Naive thymus-derived CD8-positive, alpha-beta T cell (primary cell): Measurements from ENCODE around the gene ZIC1. TPM values are rescaled to one million over a fixed set of nuclear protein-coding genes. Genes with fewer than 3 reads are reported as not detected.

Source experiments
- ATAC-seq, 2 donors: fragments of 150-1000 bp; cut with Tn5 transposase in 1 of 2; sonication (Bioruptor Pico), chemical (Tn5 transposase) in 1 of 2; 1 replicate in 1 of 2; 2 replicates in 1 of 2; pipeline ENCODE4 v1.10.0; 2021; ENCODE audit warnings: mild to moderate bottlenecking in 2 of 2, moderate library complexity in 2 of 2
- POLR2A ChIA-PET: fragments of 350-600 bp; sonication (Branson Sonifier 250); formaldehyde crosslinking; loops from one replicate; lab custom pipeline; 2021; ENCODE audit warnings: antibody characterized with exemption; lab: Charles Lee
- DNase-seq, 10 donors: peaks; one replicate each; pipeline versions ENCODE4 v3.0.0 to v3.0.0-alpha.2; 2020 to 2022
- H3K27ac Mint-ChIP-seq, 10 donors: one replicate each; pipeline ENCODE4 v1.8.0; 2020 to 2022; ENCODE audit warnings: mild to moderate bottlenecking in 10 of 10, mixed read lengths in 10 of 10, moderate library complexity in 4 of 10, inconsistent platforms in 1 of 10
- H3K27me3 Mint-ChIP-seq, 5 donors: one replicate each; pipeline ENCODE4 v1.8.0; 2021 to 2022; ENCODE audit warnings: mixed read lengths in 5 of 5
- H3K36me3 Mint-ChIP-seq, 3 donors: one replicate each; pipeline ENCODE4 v1.8.0; 2020 to 2022; ENCODE audit warnings: mixed read lengths in 3 of 3, mild to moderate bottlenecking in 2 of 3, inconsistent platforms in 1 of 3
- H3K4me1 Mint-ChIP-seq, 4 donors: one replicate each; pipeline ENCODE4 v1.8.0; 2021 to 2022; ENCODE audit warnings: mixed read lengths in 4 of 4
- H3K4me3 Mint-ChIP-seq, 10 donors: one replicate each; pipeline ENCODE4 v1.8.0; 2020 to 2022; ENCODE audit warnings: mild to moderate bottlenecking in 10 of 10, mixed read lengths in 10 of 10, moderate library complexity in 6 of 10, inconsistent platforms in 1 of 10
- H3K9me3 Mint-ChIP-seq, 9 donors: one replicate each; pipeline ENCODE4 v1.8.0; 2020 to 2022; ENCODE audit warnings: mixed read lengths in 9 of 9, mild to moderate bottlenecking in 3 of 9, inconsistent platforms in 1 of 9, moderate library complexity in 1 of 9
- polyA plus RNA-seq, 3 donors: library from polyadenylated mRNA; unstranded; fragments of 300-500 nt; fragmentation: Illumina TruSeq; gene quantifications; one replicate each; pipeline ENCODE4 v1.2.3, GENCODE V29; 2021
- total RNA-seq, 8 experiments: library from RNA in 2 of 8; stranded (reverse) in 2 of 8; gene quantifications; one replicate each; pipeline ENCODE4 v1.2.3 and lab custom pipeline; 2021 to 2026

Gene ZIC1
- total and polyA plus RNA-seq, 5 experiments from 2014 or later, result not detected

- Mint-ChIP-seq H3K4me3 (no peak overlapping the region), H3K9me3 (peaks cover 0 to 40% (median 14%) of the 10 kb centered on the region in 9 donors), H3K27ac (no peak overlapping the region), H3K36me3 (peaks cover 4 to 18% (median 13%) of the 10 kb centered on the region in 3 donors), H3K4me1 (peaks cover 0 to 10% (median 2%) of the 10 kb centered on the region in 4 donors), H3K27me3 (peaks cover 39 to 92% (median 76%) of the 10 kb centered on the region in 5 donors)
- POLR2A ChIA-PET, result no interaction called here
- DNase-seq, result no peak
- no peak for ATAC-seq
Observed at GRCh38 chr3:147401421-147401820, 7.7 kb upstream of the ZIC1 start.

GRCh38 chr3:147402159-147402558 is 7.0 kb upstream of the ZIC1 start:
- peaks cover 0 to 47% (median 14%) of the 10 kb centered on the region in 9 donors for H3K9me3 Mint-ChIP-seq
- ATAC-seq (no peak), DNase-seq (no peak)
- peaks cover 8 to 24% (median 10%) of the 10 kb centered on the region in 3 donors for H3K36me3 Mint-ChIP-seq
- peaks cover 0 to 7% (median 2%) of the 10 kb centered on the region in 4 donors for H3K4me1 Mint-ChIP-seq
- H3K27ac Mint-ChIP-seq, result no peak overlapping the region
- no peak overlapping the region for H3K4me3 Mint-ChIP-seq
- H3K27me3 Mint-ChIP-seq, result peaks cover 42 to 94% (median 81%) of the 10 kb centered on the region in 5 donors
- POLR2A ChIA-PET, result no interaction called here

GRCh38 chr3:147403511-147403910 is 5.7 kb upstream of the ZIC1 start:
- Mint-ChIP-seq H3K36me3 (peaks cover 6 to 30% (median 15%) of the 10 kb centered on the region in 3 donors), H3K4me3 (no peak overlapping the region), H3K27me3 (peaks cover 48 to 96% (median 79%) of the 10 kb centered on the region in 5 donors), H3K4me1 (peaks cover 2 to 8% (median 6%) of the 10 kb centered on the region in 4 donors), H3K9me3 (peaks cover 4 to 52% (median 25%) of the 10 kb centered on the region in 9 donors), H3K27ac (no peak overlapping the region)
- ATAC-seq (no peak), DNase-seq (no peak)
- POLR2A ChIA-PET, result no interaction called here

GRCh38 chr3:147404000-147404799 is 5.0 kb upstream of the ZIC1 start:
- Mint-ChIP-seq H3K9me3 (peaks cover 4 to 54% (median 26%) of the 10 kb centered on the region in 9 donors), H3K27ac (no peak overlapping the region), H3K27me3 (peaks cover 47 to 97% (median 80%) of the 10 kb centered on the region in 5 donors), H3K36me3 (peaks cover 9 to 30% (median 18%) of the 10 kb centered on the region in 3 donors), H3K4me3 (peak overlapping the region in 1 of 10 donors; percentile 22), H3K4me1 (peaks cover 2 to 14% (median 9%) of the 10 kb centered on the region in 4 donors)
- no peak for DNase-seq
- POLR2A ChIA-PET, result no interaction called here
- ATAC-seq, result no peak

- Mint-ChIP-seq H3K4me1 (peaks cover 2 to 17% (median 12%) of the 10 kb centered on the region in 4 donors), H3K27ac (no peak overlapping the region), H3K4me3 (no peak overlapping the region), H3K27me3 (peaks cover 44 to 96% (median 73%) of the 10 kb centered on the region in 5 donors), H3K9me3 (peaks cover 4 to 52% (median 26%) of the 10 kb centered on the region in 9 donors), H3K36me3 (peaks cover 11 to 27% (median 16%) of the 10 kb centered on the region in 3 donors)
- ATAC-seq, result no peak
- POLR2A ChIA-PET, result no interaction called here
- DNase-seq, result no peak
Observed at GRCh38 chr3:147404800-147405230, 4.3 kb upstream of the ZIC1 start.

- H3K36me3 Mint-ChIP-seq, result peaks cover 11 to 27% (median 16%) of the 10 kb centered on the region in 3 donors
- peaks cover 43 to 93% (median 70%) of the 10 kb centered on the region in 5 donors for H3K27me3 Mint-ChIP-seq
- H3K9me3 Mint-ChIP-seq, result peaks cover 4 to 52% (median 26%) of the 10 kb centered on the region in 9 donors
- peaks cover 2 to 17% (median 12%) of the 10 kb centered on the region in 4 donors for H3K4me1 Mint-ChIP-seq
- DNase-seq (no peak), ATAC-seq (no peak)
- POLR2A ChIA-PET, result no interaction called here
- H3K27ac Mint-ChIP-seq, result no peak overlapping the region
- H3K4me3 Mint-ChIP-seq, result no peak overlapping the region
Observed at GRCh38 chr3:147405231-147406027, 3.7 kb upstream of the ZIC1 start.

- Mint-ChIP-seq H3K36me3 (peaks cover 14 to 33% (median 22%) of the 10 kb centered on the region in 3 donors), H3K27me3 (peaks cover 46 to 92% (median 69%) of the 10 kb centered on the region in 5 donors), H3K4me3 (peak within 1 kb of the TSS in 1 of 10 donors; percentile 26), H3K27ac (no peak within 1 kb of the TSS), H3K9me3 (peaks cover 5 to 52% (median 21%) of the 10 kb centered on the region in 9 donors), H3K4me1 (peaks cover 9 to 23% (median 20%) of the 10 kb centered on the region in 4 donors)
- no peak for DNase-seq
- no peak for ATAC-seq
- POLR2A ChIA-PET, result no interaction called here
Observed at GRCh38 chr3:147406028-147406931, 2.9 kb upstream of the ZIC1 start, which contains the start of gene ZIC4. ZIC4 (minus strand) TSS chr3:147406543; CDS start chr3:147402797, 3,746 bp downstream.

- ATAC-seq (no peak), DNase-seq (no peak)
- Mint-ChIP-seq H3K36me3 (peaks cover 17 to 39% (median 28%) of the 10 kb centered on the region in 3 donors), H3K9me3 (peaks cover 7 to 52% (median 24%) of the 10 kb centered on the region in 9 donors), H3K27ac (no peak overlapping the region), H3K27me3 (peaks cover 51 to 92% (median 71%) of the 10 kb centered on the region in 5 donors), H3K4me1 (peaks cover 15 to 29% (median 27%) of the 10 kb centered on the region in 4 donors), H3K4me3 (no peak overlapping the region)
- POLR2A ChIA-PET, result no interaction called here
Observed at GRCh38 chr3:147407114-147407497, 2.1 kb upstream of the ZIC1 start.

GRCh38 chr3:147407498-147408187 is 1.5 kb upstream of the ZIC1 start:
- Mint-ChIP-seq H3K4me1 (peaks cover 18 to 33% (median 31%) of the 10 kb centered on the region in 4 donors), H3K4me3 (peak overlapping the region in 8 of 10 donors; percentile 5 to 82 (median 31)), H3K27ac (peak overlapping the region in 2 of 10 donors; percentile 19 to 92), H3K9me3 (peaks cover 5 to 55% (median 20%) of the 10 kb centered on the region in 9 donors), H3K36me3 (peaks cover 17 to 39% (median 30%) of the 10 kb centered on the region in 3 donors), H3K27me3 (peaks cover 47 to 92% (median 70%) of the 10 kb centered on the region in 5 donors)
- no peak for ATAC-seq
- no peak for DNase-seq
- POLR2A ChIA-PET, result no interaction called here

GRCh38 chr3:147408188-147409100 is 721 bp upstream of the ZIC1 start:
- POLR2A ChIA-PET, result no interaction called here
- peak overlapping the region in 9 of 10 donors; percentile 5 to 82 (median 46) for H3K4me3 Mint-ChIP-seq
- H3K9me3 Mint-ChIP-seq, result peaks cover 5 to 56% (median 20%) of the 10 kb centered on the region in 9 donors
- ATAC-seq, result no peak
- peaks cover 18 to 41% (median 35%) of the 10 kb centered on the region in 3 donors for H3K36me3 Mint-ChIP-seq
- peak overlapping the region in 2 of 10 donors; percentile 60 to 92 for H3K27ac Mint-ChIP-seq
- DNase-seq, result no peak
- H3K4me1 Mint-ChIP-seq, result peaks cover 21 to 41% (median 36%) of the 10 kb centered on the region in 4 donors
- peaks cover 48 to 92% (median 73%) of the 10 kb centered on the region in 5 donors for H3K27me3 Mint-ChIP-seq
